ENCODE measurements around the gene ZNF425. TPM values are rescaled to one million over a fixed set of nuclear protein-coding genes. Genes with fewer than 3 reads are reported as not detected.

Gene ZNF425
- total and polyA plus RNA-seq, 9 of the 15 experiments (the other 6 are each of a cell fraction or from before 2014, with no cell fraction given): 0.03 to 0.89 (median 0.54) TPM

DNA sequence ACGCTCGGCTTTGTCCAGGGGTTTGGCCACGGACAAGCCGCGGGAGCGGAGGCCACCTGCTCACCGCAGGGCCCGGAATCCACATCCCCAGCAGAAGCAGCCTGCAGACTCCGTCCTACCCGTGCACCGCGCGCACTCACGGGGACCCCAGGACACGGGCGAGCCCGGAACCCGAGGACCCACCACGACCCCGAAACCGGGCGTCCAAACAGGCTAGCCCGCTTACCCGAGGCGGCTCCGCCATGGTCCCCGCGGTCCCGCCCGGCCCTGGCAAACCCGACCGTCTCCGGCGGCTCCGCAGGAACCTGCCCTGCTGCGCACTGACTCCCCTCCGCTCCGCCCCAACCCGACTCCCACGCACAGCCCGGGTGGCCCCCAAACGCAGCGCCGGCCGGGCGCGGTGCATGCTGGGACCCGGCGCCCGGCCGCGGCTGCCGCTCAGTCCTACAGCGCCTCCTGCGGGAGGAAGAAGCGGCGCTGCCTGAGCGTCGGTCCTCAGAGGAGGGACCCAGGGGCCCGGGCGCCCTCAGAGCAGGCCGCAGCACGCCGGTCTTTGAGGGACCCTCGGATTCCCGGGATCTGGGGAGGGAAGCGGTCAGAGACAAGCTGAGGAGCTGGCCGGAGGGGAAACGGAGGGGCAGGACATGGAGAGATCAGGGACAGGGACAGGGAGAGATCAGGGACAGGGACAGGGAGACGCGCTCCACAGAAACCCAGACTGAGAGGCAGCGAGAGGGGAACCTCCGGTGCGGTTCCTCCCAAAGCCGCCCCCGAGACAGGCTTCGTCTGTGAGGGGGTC is 35.5 kb downstream of the ZNF425 start, which contains the start of gene ZNF786 (continued):
- TF ChIP-seq E2F5 (CRISPR knock-in tag; IDR thresholded peaks at IDR 0.05) (no peak; the same call in 1 of the 2 replicates), ZKSCAN3 (CRISPR knock-in tag; IDR thresholded peaks at IDR 0.05) (no peak), MTA2 (IDR thresholded peaks at IDR 0.05; ENCODE audit: low read depth) (peak; percentile 59; the same call in 1 of the 2 replicates), KDM1A (IDR thresholded peaks at IDR 0.05) (0 out of 4 replicates have a peak, but pooled peaks of 1 of the 2 experiments have one; percentile 4), FIP1L1 (IDR thresholded peaks at IDR 0.05; ENCODE audit: low read depth, low read length, poor library complexity, severe bottlenecking) (peak; percentile 97), RFX1 (IDR thresholded peaks at IDR 0.05) (no peak), ADNP (tag; IDR thresholded peaks at IDR 0.05) (no peak), RBM22 (IDR thresholded peaks at IDR 0.05; ENCODE audit: low read depth, low read length, poor library complexity, severe bottlenecking) (no peak), NR2C2 (CRISPR knock-in tag; IDR thresholded peaks at IDR 0.05) (peak; percentile 53), NR2C2 (tag; IDR thresholded peaks at IDR 0.05) (peak; percentile 51; the same call in 1 of the 2 replicates), CBX8 (IDR thresholded peaks at IDR 0.05; ENCODE audit: borderline replicate concordance, extremely low read depth, low read depth, low read length, poor library complexity, severe bottlenecking) (no peak), ESRRB (CRISPR knock-in tag; IDR thresholded peaks at IDR 0.05; ENCODE audit: borderline replicate concordance) (no peak), DACH1 (IDR thresholded peaks at IDR 0.05; ENCODE audit: partially characterized antibody) (peak; percentile 56), ZNF253 (CRISPR knock-in tag; conservative IDR thresholded peaks at IDR 0.05) (no peak), U2AF1 (optimal IDR thresholded peaks at IDR 0.05; ENCODE audit: low read depth, low read length) (peak; percentile 95), NR1H2 (CRISPR knock-in tag; IDR thresholded peaks at IDR 0.05) (no peak), SP2 (IDR thresholded peaks at IDR 0.05; ENCODE audit: extremely low read depth, low read depth, low read length, poor library complexity, severe bottlenecking) (no peak), CBX5 (IDR thresholded peaks at IDR 0.05; ENCODE audit: borderline replicate concordance, low read depth) (peak; percentile 8; the same call in 1 of the 2 replicates), ZNF431 (CRISPR knock-in tag; IDR thresholded peaks at IDR 0.05) (peak; percentile 83), NR0B1 (IDR thresholded peaks at IDR 0.05; ENCODE audit: partially characterized antibody) (no peak)
- TF ChIP-seq, protein P1, sequence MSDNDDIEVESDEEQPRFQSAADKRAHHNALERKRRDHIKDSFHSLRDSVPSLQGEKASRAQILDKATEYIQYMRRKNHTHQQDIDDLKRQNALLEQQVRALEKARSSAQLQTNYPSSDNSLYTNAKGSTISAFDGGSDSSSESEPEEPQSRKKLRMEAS (CRISPR knock-in tag; IDR thresholded peaks at IDR 0.05): peak; percentile 79
- TF ChIP-seq, protein P2, sequence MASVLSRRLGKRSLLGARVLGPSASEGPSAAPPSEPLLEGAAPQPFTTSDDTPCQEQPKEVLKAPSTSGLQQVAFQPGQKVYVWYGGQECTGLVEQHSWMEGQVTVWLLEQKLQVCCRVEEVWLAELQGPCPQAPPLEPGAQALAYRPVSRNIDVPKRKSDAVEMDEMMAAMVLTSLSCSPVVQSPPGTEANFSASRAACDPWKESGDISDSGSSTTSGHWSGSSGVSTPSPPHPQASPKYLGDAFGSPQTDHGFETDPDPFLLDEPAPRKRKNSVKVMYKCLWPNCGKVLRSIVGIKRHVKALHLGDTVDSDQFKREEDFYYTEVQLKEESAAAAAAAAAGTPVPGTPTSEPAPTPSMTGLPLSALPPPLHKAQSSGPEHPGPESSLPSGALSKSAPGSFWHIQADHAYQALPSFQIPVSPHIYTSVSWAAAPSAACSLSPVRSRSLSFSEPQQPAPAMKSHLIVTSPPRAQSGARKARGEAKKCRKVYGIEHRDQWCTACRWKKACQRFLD (CRISPR knock-in tag; IDR thresholded peaks at IDR 0.05): peak; percentile 61; the same call in 1 of the 2 replicates
- TF ChIP-seq, protein P3, sequence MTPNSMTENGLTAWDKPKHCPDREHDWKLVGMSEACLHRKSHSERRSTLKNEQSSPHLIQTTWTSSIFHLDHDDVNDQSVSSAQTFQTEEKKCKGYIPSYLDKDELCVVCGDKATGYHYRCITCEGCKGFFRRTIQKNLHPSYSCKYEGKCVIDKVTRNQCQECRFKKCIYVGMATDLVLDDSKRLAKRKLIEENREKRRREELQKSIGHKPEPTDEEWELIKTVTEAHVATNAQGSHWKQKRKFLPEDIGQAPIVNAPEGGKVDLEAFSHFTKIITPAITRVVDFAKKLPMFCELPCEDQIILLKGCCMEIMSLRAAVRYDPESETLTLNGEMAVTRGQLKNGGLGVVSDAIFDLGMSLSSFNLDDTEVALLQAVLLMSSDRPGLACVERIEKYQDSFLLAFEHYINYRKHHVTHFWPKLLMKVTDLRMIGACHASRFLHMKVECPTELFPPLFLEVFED (CRISPR knock-in tag; conservative IDR thresholded peaks at IDR 0.05): 0 out of 2 replicates have a peak, but pooled peaks have one; percentile 48

Data from K562 (cell line).